A549 (cell line): ENCODE results near the gene TDP1.

ENCODE experiments used
- CEBPB ChIP-seq, 2 experiments: fragments of >200 bp in 1 of 2; sonication (Bioruptor Twin) in 1 of 2; formaldehyde crosslinking in 1 of 2; IDR thresholded peaks; 2 replicates each; pipeline ENCODE4 v1.6.1; 2012 to 2016
- KDM1A ChIP-seq: fragments of 200-600 bp; sonication (generic); IDR thresholded peaks from 2 replicates; pipeline ENCODE4 v1.6.1; 2016; ENCODE audit warnings: low read depth, mild to moderate bottlenecking
- RFX5 ChIP-seq: fragments of 450-650 bp; IDR thresholded peaks from 2 replicates; pipeline ENCODE4 v1.7.1; 2014; ENCODE audit warnings: antibody characterized with exemption, mild to moderate bottlenecking, moderate library complexity
- RNF2 ChIP-seq: fragments of 200-600 bp; sonication (generic); IDR thresholded peaks from 2 replicates; pipeline ENCODE4 v1.6.1; 2016; ENCODE audit warnings: low read depth, mild to moderate bottlenecking, antibody characterized with exemption, moderate library complexity, borderline replicate concordance
- SMC3 ChIP-seq: fragments of >200 bp; sonication (Bioruptor Twin); formaldehyde crosslinking; IDR thresholded peaks from 3 replicates; pipeline ENCODE4 v1.6.1; 2018; ENCODE audit warnings: inconsistent platforms
- TF ChIP-seq, protein P1 (sequence below): fragments of >200 bp; sonication (Bioruptor Twin); formaldehyde crosslinking; IDR thresholded peaks from 3 replicates; pipeline ENCODE4 v1.5.1; 2016
- TF ChIP-seq, protein P2 (sequence below): IDR thresholded peaks from 2 replicates; pipeline ENCODE4 v1.6.1; 2012

DNA sequence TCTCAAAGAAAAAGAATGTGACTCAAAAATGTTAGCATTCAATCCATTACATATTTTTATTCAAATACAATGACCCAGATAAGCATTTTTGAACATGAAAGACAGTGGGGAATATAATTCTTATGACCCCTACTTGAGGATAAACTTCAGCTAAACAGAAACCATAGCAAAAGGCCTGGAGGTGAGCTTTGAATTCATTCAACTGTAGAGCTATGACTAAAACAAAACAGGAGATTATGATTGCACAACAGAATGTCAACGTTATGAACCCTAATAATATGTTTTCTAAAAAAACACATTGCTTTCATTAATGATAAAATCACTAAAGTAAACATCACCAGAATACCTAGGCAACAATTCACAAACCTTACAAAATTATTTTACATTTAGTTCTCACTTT, 29.0 kb upstream of the TDP1 start:
- TF ChIP-seq, protein P1, sequence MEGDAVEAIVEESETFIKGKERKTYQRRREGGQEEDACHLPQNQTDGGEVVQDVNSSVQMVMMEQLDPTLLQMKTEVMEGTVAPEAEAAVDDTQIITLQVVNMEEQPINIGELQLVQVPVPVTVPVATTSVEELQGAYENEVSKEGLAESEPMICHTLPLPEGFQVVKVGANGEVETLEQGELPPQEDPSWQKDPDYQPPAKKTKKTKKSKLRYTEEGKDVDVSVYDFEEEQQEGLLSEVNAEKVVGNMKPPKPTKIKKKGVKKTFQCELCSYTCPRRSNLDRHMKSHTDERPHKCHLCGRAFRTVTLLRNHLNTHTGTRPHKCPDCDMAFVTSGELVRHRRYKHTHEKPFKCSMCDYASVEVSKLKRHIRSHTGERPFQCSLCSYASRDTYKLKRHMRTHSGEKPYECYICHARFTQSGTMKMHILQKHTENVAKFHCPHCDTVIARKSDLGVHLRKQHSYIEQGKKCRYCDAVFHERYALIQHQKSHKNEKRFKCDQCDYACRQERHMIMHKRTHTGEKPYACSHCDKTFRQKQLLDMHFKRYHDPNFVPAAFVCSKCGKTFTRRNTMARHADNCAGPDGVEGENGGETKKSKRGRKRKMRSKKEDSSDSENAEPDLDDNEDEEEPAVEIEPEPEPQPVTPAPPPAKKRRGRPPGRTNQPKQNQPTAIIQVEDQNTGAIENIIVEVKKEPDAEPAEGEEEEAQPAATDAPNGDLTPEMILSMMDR: no peak
- no peak for TF ChIP-seq SMC3
- TF ChIP-seq, protein P2, sequence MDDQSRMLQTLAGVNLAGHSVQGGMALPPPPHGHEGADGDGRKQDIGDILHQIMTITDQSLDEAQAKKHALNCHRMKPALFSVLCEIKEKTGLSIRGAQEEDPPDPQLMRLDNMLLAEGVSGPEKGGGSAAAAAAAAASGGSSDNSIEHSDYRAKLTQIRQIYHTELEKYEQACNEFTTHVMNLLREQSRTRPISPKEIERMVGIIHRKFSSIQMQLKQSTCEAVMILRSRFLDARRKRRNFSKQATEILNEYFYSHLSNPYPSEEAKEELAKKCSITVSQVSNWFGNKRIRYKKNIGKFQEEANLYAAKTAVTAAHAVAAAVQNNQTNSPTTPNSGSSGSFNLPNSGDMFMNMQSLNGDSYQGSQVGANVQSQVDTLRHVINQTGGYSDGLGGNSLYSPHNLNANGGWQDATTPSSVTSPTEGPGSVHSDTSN: no peak
- TF ChIP-seq KDM1A: no peak
- TF ChIP-seq RNF2: no peak
- TF ChIP-seq RFX5: no peak
- TF ChIP-seq CEBPB (IDR thresholded peaks at IDR 0.05): peak; percentile 8 to 26; a peak in 1 of 4 replicates
